ENCODE results near the gene NR6A1.

DNA sequence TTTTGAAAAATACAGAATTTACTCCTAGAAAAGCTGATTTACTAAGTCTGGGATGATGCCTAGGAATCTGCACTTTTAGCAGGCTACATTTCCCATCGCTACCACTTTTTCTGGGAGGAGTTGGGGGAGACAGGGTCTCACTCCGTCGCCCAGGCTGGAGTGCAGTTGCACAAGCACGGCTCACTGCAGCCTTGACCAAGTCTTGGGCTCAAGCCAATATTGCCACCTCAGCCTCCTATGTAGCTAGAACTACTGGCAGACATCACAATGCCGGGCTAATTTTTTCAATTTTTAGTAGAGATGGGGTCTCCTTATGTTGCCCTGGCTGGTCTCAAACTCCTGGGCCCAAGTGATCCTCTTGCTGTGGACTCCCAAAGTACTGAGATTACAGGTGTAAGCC lies 85.9 kb downstream of the NR6A1 start:
- TF ChIP-seq CTCF (conservative IDR thresholded peaks at IDR 0.05; ENCODE audit: low read depth, low read length) (no peak), EZH2phosphoT487 (IDR thresholded peaks at IDR 0.05; ENCODE audit: borderline replicate concordance, low read length) (no peak)
